ENCODE results near the gene GNPTAB. TPM values are rescaled to one million over a fixed set of nuclear protein-coding genes. Genes with fewer than 3 reads are reported as not detected.
A peak's percentile ranks its signal among the peaks of the same experiment; 100 is the strongest.

Gene GNPTAB
- total and polyA plus RNA-seq, 2 of the 13 experiments (the other 11 are each of a cell fraction or from before 2014, with no cell fraction given) = 13.6 to 19.4 TPM

GRCh38 chr12:101866615-101867373 lies 36.0 kb upstream of the GNPTAB start (continued):
- TF ChIP-seq, protein P1, sequence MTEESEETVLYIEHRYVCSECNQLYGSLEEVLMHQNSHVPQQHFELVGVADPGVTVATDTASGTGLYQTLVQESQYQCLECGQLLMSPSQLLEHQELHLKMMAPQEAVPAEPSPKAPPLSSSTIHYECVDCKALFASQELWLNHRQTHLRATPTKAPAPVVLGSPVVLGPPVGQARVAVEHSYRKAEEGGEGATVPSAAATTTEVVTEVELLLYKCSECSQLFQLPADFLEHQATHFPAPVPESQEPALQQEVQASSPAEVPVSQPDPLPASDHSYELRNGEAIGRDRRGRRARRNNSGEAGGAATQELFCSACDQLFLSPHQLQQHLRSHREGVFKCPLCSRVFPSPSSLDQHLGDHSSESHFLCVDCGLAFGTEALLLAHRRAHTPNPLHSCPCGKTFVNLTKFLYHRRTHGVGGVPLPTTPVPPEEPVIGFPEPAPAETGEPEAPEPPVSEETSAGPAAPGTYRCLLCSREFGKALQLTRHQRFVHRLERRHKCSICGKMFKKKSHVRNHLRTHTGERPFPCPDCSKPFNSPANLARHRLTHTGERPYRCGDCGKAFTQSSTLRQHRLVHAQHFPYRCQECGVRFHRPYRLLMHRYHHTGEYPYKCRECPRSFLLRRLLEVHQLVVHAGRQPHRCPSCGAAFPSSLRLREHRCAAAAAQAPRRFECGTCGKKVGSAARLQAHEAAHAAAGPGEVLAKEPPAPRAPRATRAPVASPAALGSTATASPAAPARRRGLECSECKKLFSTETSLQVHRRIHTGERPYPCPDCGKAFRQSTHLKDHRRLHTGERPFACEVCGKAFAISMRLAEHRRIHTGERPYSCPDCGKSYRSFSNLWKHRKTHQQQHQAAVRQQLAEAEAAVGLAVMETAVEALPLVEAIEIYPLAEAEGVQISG (CRISPR knock-in tag; IDR thresholded peaks at IDR 0.05) = 0 out of 2 replicates have a peak, but pooled peaks have one; percentile 11
- TF ChIP-seq, protein P2, sequence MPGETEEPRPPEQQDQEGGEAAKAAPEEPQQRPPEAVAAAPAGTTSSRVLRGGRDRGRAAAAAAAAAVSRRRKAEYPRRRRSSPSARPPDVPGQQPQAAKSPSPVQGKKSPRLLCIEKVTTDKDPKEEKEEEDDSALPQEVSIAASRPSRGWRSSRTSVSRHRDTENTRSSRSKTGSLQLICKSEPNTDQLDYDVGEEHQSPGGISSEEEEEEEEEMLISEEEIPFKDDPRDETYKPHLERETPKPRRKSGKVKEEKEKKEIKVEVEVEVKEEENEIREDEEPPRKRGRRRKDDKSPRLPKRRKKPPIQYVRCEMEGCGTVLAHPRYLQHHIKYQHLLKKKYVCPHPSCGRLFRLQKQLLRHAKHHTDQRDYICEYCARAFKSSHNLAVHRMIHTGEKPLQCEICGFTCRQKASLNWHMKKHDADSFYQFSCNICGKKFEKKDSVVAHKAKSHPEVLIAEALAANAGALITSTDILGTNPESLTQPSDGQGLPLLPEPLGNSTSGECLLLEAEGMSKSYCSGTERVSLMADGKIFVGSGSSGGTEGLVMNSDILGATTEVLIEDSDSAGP (CRISPR knock-in tag; IDR thresholded peaks at IDR 0.05; ENCODE audit: borderline replicate concordance) = peak; percentile 38; the same call in 1 of the 2 replicates
- TF ChIP-seq ZNF138 (CRISPR knock-in tag; IDR thresholded peaks at IDR 0.05; ENCODE audit: low read depth) = no peak
- no peak for TF ChIP-seq HNRNPK (IDR thresholded peaks at IDR 0.05; ENCODE audit: low read depth, low read length, poor library complexity, severe bottlenecking)
- TF ChIP-seq TOE1 (CRISPR knock-in tag; IDR thresholded peaks at IDR 0.05) = no peak
- TF ChIP-seq TARDBP (CRISPR knock-in tag; IDR thresholded peaks at IDR 0.05) = no peak
- TF ChIP-seq CERS6 (CRISPR knock-in tag; IDR thresholded peaks at IDR 0.05) = no peak
- TF ChIP-seq KDM6A (CRISPR knock-in tag; IDR thresholded peaks at IDR 0.05; ENCODE audit: low read depth) = no peak
- TF ChIP-seq ZXDC (CRISPR knock-in tag; IDR thresholded peaks at IDR 0.05) = no peak
- TF ChIP-seq MTA3 (CRISPR knock-in tag; IDR thresholded peaks at IDR 0.05) = no peak
- no peak for TF ChIP-seq ZC3H13 (CRISPR knock-in tag; IDR thresholded peaks at IDR 0.05)
- no peak for TF ChIP-seq NFATC3 (CRISPR knock-in tag; IDR thresholded peaks at IDR 0.05)
- TF ChIP-seq HNF4A (CRISPR knock-in tag; IDR thresholded peaks at IDR 0.05) = peak; percentile 48; the same call in 1 of the 2 replicates
- TF ChIP-seq GPBP1L1 (CRISPR knock-in tag; IDR thresholded peaks at IDR 0.05) = no peak
- TF ChIP-seq ZSCAN21 (CRISPR knock-in tag; IDR thresholded peaks at IDR 0.05; ENCODE audit: borderline replicate concordance) = no peak; the same call in 1 of the 2 replicates
- no peak for TF ChIP-seq ZBTB21 (CRISPR knock-in tag; IDR thresholded peaks at IDR 0.05)
- TF ChIP-seq POGZ (CRISPR knock-in tag; IDR thresholded peaks at IDR 0.05) = peak; percentile 35; the same call in 1 of the 2 replicates
- no peak for TF ChIP-seq KDM5B (CRISPR knock-in tag; IDR thresholded peaks at IDR 0.05; ENCODE audit: borderline replicate concordance)
